HG02642 (cell line): Measurements from ENCODE around the gene NPTXR.

Experiments used
- ATAC-seq: cut with Tn5 transposase; IDR thresholded peaks from one replicate; pipeline ENCODE4 v1.9.1; 2021; ENCODE audit warnings: mild to moderate bottlenecking; ENCODE audit not compliant: unreplicated experiment, poor library complexity

The NPTXR gene

GRCh38 chr22:38834215-38834953 lies 9.4 kb downstream of the NPTXR start:
- ATAC-seq, result no peak

- no peak for ATAC-seq
These were observed 10.8 kb downstream of the NPTXR start for GRCh38 chr22:38833061-38833460.

- no peak for ATAC-seq
These were observed 11.5 kb downstream of the NPTXR start for GRCh38 chr22:38832005-38832978.

DNA sequence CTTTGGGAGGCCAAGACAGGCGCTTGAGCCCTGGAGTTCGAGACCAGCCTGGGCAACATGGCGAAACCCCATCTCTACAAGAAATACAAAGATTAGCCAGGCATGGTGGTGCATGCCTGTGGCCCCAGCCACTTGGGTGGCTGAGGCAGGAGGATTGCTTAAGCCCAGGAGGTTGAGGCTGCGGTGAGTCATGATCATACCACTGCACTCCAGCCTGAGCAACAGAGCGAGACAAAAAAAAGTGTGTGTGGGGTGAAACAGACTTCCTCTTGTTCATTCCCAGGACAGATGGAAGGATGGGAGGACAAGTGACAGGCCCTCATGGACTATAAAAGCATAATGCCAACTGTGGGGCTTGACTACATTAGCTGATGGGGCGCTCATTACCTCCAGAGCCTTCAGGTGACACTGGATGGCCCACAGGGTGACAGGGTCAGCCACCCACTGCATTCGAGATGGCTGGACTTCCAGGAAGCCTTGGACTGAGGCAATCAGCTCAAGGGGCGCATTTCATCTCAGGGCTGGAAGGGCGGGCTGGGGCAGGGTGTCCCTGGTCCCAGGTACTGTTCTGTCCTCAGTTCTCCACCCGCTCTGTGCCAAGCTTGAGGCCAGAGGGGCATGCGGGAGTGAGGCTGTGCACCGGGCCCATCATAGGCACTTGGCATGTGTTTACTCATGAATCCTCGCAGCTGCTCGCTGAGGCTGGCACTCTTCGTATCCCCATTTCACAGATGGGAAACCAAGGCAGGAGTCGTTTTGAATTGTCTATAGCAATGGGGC lies 12.5 kb downstream of the NPTXR start:
- ATAC-seq, result no peak

DNA sequence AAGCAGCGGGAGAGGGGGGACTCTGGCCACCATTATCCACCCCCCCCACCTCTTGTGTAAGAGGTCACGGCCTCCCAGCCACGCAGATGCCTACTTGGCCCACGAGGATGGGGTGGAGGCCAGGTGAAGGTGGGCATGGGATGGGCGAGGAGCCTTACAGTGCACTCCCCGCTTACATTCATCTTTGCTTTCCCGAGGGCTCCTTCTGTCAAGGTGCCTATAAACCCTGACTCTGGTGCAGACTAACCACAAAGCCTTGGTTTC lies 13.1 kb downstream of the NPTXR start:
- no peak for ATAC-seq

GRCh38 chr22:38830026-38830844 lies 13.6 kb downstream of the NPTXR start:
- no peak for ATAC-seq

DNA sequence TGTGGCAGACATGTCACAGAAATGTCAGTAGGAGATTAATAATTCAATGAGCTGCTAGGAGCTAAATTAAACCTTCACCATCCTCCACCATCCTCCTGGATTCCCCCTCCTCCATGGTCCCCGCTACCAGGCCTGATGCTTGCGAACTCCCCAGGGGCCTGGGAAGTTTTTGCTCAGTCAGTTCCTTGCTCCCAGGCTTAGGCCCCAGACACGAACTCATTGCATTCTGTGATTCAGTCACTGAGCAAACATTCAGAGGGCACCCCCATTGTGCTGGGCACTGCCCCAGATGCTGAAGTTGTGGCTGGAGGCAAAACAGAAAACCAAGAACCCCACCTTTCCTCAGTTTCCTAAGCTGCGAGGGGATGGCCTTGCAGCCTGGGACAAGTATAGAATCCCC lies 14.3 kb downstream of the NPTXR start:
- ATAC-seq, result no peak

DNA sequence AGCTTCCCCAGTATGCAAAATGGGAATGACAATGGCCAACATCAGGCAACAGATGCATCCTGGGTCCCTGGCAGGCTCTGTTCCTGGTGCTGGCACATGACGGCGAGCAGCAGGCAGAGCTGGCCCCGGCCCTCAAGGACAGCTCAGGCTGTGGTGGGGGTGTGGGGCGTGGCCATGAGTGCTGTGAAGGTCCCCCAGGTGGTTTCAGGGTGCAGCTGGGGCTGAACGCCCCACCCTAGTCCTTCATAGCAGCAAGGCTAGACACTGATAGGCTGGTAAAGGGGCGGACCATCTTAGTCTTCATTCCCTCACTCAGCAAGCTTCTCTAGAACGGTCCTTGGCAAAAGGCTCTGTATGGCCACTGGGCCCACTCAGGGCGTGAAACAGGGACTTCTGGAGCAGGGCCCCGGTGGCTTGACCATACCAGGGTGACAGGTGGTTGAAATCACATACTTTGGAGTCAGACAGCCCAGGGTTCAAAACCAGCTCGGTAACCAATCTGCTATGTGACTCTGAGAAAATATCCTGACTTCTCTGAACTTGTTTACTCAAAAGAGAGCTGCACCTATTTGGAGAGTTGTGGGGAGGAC lies 15.1 kb downstream of the NPTXR start:
- no peak for ATAC-seq

DNA sequence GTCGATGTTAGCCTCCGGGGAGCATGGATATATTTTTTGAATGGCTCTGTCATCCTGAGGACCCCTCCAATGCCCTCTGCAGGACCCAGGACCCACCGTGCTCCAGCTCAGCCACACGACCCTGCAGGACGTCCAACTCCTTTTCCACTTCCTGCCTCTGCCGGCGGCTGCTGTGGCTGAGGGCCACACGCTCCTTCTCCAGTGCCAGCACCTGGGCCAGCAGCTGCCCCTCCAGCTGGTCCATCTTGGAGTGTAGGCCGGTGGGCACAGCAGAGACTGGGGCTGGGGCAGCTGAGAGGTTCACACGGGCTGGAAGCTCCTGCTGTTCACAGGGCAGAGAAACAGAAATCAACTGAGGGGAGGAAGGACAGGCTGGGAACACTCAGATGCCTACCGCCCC lies 15.6 kb downstream of the NPTXR start:
- ATAC-seq, result no peak

- no peak for ATAC-seq
These were observed 16.3 kb downstream of the NPTXR start for GRCh38 chr22:38827510-38827909.

DNA sequence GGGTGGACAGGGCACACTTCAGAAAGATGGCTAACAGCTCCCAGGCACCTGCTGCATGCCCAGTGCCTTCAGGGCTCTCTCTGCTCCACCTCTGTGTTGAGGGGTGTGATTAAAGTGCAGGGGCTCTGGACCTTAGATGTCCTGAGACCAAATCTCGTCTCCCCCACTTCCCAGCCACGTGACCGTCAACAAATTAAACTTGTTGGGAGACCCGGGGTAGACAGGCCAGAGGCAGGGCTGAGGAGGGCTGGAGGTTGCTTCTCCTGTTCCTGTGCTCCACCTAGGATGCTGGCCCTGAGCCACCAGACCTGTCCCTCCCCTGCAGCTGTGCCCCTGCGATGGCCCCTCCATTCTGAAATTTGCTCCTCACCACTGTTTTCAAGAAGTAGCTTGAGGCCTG lies 17.0 kb downstream of the NPTXR start:
- no peak for ATAC-seq

DNA sequence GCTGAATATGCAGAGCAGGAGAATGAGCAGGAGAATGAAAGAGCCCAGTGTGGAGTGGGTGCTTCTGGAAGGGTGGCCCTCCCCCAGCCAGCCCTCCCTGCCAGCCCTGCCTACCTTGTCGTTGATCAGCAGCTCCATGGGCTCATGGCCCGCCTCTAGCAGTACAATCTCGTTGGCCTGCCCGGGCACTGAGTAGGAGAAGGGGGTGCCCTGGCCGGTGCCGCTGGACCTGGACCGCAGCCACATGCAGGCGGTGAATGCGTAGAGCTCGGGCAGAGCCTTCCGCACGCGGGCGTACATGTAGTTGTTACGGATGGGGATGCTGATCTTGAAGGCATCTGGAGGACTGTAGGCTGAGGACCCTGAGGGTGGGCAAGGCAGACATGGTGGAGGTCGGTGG lies 17.4 kb downstream of the NPTXR start:
- no peak for ATAC-seq

DNA sequence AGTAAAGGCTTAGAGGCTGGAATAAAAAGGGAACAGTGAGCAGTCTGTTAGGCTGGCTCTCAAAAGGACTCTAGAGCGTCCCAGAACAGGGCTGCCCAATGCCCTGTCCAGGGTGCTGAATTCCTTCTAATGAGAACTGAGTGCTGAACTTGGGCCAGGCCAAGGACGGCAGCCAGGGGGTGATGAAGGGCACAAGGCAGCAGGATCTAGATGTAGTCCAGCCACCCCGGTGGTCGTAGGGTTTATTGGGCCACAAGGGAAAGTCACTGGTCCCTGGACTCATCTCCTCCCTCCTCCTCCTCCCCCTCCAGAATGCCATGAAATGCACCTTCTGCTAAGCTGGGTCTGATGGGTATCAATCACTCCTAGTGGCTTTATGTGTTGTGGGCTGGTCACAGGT lies 19.2 kb downstream of the NPTXR start:
- ATAC-seq, result no peak

DNA sequence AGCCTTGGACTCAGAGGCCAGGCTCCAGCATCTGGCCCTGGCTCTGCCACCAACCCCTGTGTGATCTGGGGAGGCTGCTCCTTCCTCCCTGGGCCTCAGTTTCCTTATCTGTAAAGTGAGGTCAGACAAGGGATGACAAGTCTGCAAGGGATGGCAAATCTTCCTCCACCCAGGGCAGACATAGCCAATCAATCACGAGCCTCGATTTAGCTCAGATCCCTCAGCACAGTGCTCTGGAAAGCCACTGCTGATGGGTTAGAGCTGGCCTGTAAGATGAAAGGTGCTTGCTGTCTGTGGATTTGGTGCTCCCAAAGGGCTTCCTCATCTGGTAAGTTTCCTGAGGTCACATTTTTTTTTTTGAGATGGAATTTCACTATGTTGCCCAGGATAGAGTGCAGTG lies 20.2 kb downstream of the NPTXR start:
- ATAC-seq, result no peak

GRCh38 chr22:38823076-38823475 lies 20.8 kb downstream of the NPTXR start:
- ATAC-seq, result no peak

GRCh38 chr22:38820020-38820419 lies 23.8 kb downstream of the NPTXR start:
- ATAC-seq, result no peak

DNA sequence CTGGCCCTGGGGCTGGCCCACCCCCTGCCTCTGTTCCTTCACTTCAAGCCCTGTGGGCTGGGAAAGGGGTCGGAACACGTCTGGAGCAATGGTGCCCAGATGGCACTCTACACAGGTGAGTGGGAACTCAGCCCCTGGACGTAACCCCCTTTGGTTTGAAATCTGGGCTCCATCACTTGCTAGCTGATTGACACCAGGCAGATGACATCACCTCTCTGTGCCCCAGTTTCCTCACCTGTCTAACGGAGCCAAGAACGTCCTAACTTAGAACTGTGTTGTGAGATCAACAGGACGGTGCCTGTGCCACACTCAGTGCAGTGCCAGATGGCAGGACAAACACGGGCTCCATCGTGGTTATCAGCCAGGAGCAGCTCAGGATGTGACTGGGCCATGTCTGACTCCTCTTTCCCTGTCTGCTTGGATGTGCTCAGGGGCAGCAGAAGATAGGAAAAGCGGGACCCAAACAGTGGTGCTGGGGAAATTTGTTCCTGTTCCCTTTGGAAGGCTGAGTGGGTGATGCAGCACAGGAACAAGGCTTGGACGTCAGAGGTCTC lies 24.4 kb downstream of the NPTXR start:
- no peak for ATAC-seq

DNA sequence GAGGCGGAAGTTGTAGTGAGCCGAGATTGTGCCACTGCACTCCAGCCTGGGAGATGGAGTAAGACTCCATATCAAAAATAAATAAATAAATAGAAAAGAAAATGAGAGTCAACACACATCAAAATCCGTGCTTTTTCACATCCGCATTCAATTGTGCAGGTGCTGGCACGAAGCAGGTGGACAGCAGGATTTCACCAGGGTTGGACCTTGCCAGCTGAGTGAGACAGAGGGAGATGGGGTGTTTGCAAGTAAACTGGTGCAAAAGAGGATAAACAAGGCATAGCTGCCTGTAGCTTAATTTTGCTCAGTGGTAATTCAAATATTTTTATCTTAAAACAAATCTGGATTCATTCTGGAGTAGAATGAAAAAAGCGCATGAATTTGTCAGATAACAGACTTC lies 26.6 kb downstream of the NPTXR start:
- no peak for ATAC-seq

DNA sequence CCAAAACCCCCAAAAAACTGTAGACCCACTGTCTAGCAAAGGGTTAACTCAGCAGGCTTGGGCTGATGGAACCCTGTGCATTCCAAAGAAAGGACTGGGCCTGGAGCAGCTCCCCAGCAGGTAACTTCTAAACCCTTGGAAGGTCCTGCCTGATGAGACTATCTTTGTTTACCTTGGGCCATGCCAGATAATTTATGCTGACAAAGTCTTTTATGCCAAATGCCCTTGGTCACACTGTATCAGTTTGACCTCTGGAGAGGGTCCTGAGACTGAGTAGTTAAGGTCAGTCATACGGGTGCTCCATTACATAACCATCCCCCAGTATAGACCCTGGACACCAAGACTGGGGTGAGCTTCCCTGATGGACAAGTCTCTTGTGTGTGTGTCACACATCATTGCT lies 28.0 kb downstream of the NPTXR start:
- no peak for ATAC-seq

DNA sequence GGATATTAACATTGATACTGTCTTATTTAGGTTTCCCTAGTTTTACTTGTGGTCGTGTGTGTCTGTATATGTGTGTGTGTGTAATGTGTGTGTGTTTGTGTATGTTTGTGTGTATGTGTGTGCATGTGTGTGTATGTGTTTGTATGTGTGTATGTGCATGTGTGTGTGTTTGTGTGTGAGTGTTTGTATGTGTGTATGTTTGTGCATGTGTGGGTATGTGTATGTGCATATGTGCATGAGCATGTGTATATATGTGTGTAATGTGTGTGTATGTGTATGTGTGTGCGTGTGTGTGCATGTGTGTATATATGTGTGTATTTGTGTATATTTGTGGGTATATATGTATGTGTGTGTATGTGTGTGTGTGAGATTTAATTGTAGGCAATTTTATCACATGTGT lies 32.6 kb downstream of the NPTXR start:
- no peak for ATAC-seq
